ENCODE results near the gene NADSYN1.

DNA sequence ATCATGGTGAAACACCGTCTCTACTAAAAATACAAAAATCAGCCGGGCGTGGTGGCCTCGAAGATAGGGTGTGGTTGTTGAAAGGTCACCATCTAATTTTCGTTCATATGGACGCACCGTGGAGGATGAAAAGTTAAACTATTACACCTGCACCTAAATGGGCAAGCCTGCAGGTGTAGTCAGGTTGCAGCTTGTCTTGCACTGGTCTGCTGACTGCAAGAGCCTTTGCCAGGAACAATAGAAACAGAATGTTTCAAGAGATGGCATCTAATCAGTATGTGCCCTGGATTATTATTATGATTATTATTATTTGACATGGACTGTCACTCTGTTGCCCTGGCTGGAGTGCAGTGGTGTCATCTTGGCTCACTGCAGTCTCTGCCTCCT, 908 bp downstream of the NADSYN1 start:
- TF ChIP-seq CTCF (IDR thresholded peaks at IDR 0.05; ENCODE audit: low read depth, low read length, poor library complexity, severe bottlenecking) (no peak), EZH2phosphoT487 (IDR thresholded peaks at IDR 0.05; ENCODE audit: borderline replicate concordance, low read length) (no peak)

All from DOHH2 (cell line).